ENCODE results near the gene ANKRD52. TPM values are rescaled to one million over a fixed set of nuclear protein-coding genes. Genes with fewer than 3 reads are reported as not detected.

The ANKRD52 gene
- total and polyA plus RNA-seq, 9 of the 15 experiments (the other 6 are each of a cell fraction or from before 2014, with no cell fraction given) = 0.52 to 46.8 (median 7.9) TPM

GRCh38 chr12:56243731-56244181, 14.4 kb downstream of the ANKRD52 start (continued):
- TF ChIP-seq ZNF592 (IDR thresholded peaks at IDR 0.05) (peak; percentile 88), HNRNPH1 (optimal IDR thresholded peaks at IDR 0.05; ENCODE audit: low read depth, low read length) (no peak), SRSF3 (IDR thresholded peaks at IDR 0.05; ENCODE audit: insufficient read depth, low read length) (no peak), NR2C1 (IDR thresholded peaks at IDR 0.05) (no peak), NR2C1 (tag; IDR thresholded peaks at IDR 0.05) (no peak), POLR2AphosphoS5 (IDR thresholded peaks at IDR 0.05; ENCODE audit: control insufficient read depth, insufficient read depth, low read depth, low read length) (0 out of 2 replicates have a peak, but pooled peaks have one; percentile 22), MAFG (tag; conservative IDR thresholded peaks at IDR 0.05) (peak; percentile 75), HNRNPLL (IDR thresholded peaks at IDR 0.05; ENCODE audit: low read depth, low read length, poor library complexity, severe bottlenecking) (no peak), NONO (IDR thresholded peaks at IDR 0.05; ENCODE audit: low read depth in 2 of 2, low read length in 1 of 2) (no peak), TAF7 (tag; IDR thresholded peaks at IDR 0.05) (no peak), ZNF224 (CRISPR knock-in tag; IDR thresholded peaks at IDR 0.05) (no peak), RBM25 (IDR thresholded peaks at IDR 0.05; ENCODE audit: low read depth, low read length, severe bottlenecking) (no peak), ZNF395 (CRISPR knock-in tag; IDR thresholded peaks at IDR 0.05) (peak; percentile 88), SLC30A9 (CRISPR knock-in tag; IDR thresholded peaks at IDR 0.05) (no peak), PCBP2 (IDR thresholded peaks at IDR 0.05; ENCODE audit: low read depth, low read length, poor library complexity, severe bottlenecking) (no peak), MAFF (IDR thresholded peaks at IDR 0.05; ENCODE audit: low read length) (peak; percentile 57; the same call in 1 of the 2 replicates), MTF1 (CRISPR knock-in tag; IDR thresholded peaks at IDR 0.05; ENCODE audit: borderline replicate concordance) (no peak), CEBPG (CRISPR knock-in tag; IDR thresholded peaks at IDR 0.05) (no peak), CEBPG (tag; conservative IDR thresholded peaks at IDR 0.05 in 1 of 2, IDR thresholded peaks at IDR 0.05 in 1 of 2) (no peak), MAFK (IDR thresholded peaks at IDR 0.05; ENCODE audit: low read length) (peak; percentile 64; the same call in 1 of the 2 replicates), ARID1B (IDR thresholded peaks at IDR 0.05) (peak; percentile 67; the same call in 1 of the 2 replicates), ZNF277 (CRISPR knock-in tag; IDR thresholded peaks at IDR 0.05; ENCODE audit: borderline replicate concordance) (no peak), CBFA2T3 (IDR thresholded peaks at IDR 0.05) (peak; percentile 61), NFRKB (IDR thresholded peaks at IDR 0.05; ENCODE audit: low read depth) (no peak)

Data from K562 (cell line).